ENCODE results near the gene DES.
"Not testable (repeated sequence)": the region's sequence is repeated elsewhere in the genome, so short reads cannot be mapped to it uniquely, and the experiment has no call there.

Gene DES

GRCh38 chr2:219402665-219403515, 15.3 kb upstream of the DES start:
- Histone ChIP-seq H3K9me3 (replicated peaks; ENCODE audit: low read length) (no peaks in the 10 kb centered on the region), H3K36me3 (ENCODE audit: insufficient read depth, low read length) (no peaks in the 10 kb centered on the region), H3K27me3 (ENCODE audit: control insufficient read depth, insufficient read depth, low read length) (no peaks in the 10 kb centered on the region), H3K9ac (ENCODE audit: low read depth, low read length) (no peak overlapping the region), H3K4me1 (ENCODE audit: control insufficient read depth, insufficient read depth, low read length) (peaks cover 50% of the 10 kb centered on the region), H3K4me3 (ENCODE audit: low read length) (no peak overlapping the region), H3K4me2 (ENCODE audit: low read length) (no peak overlapping the region)

DNA sequence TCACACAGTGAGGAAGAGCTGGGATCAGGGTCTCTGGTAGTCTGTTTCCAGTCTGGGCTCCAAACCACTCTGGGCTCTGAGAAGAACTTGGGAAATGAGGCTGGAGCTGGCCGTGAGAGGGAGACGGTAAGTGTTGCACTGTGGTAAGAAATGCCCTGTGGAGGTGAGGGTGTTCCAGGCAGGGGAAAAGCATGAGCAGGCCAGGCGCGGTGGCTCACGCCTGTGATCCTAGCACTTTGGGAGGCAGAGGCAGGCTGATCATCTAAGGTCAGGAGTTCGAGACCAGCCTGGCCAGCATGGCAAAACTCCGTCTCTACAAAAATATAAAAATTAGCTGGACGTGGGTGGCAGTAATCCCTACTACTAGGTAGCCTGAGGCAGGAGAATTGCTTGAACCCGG, 14.3 kb upstream of the DES start:
- Histone ChIP-seq H3K4me1 (ENCODE audit: control insufficient read depth, insufficient read depth, low read length) (peaks cover 44% of the 10 kb centered on the region), H3K27me3 (ENCODE audit: control insufficient read depth, insufficient read depth, low read length) (no peaks in the 10 kb centered on the region)

GRCh38 chr2:219404291-219404910, 13.8 kb upstream of the DES start:
- Histone ChIP-seq H3K4me3 (ENCODE audit: low read length) (no peak overlapping the region), H3K36me3 (ENCODE audit: insufficient read depth, low read length) (no peaks in the 10 kb centered on the region), H3K4me1 (ENCODE audit: control insufficient read depth, insufficient read depth, low read length) (peaks cover 39% of the 10 kb centered on the region), H3K4me2 (ENCODE audit: low read length) (peak overlapping the region; percentile 38), H3K27me3 (ENCODE audit: control insufficient read depth, insufficient read depth, low read length) (no peaks in the 10 kb centered on the region), H3K9me3 (replicated peaks; ENCODE audit: low read length) (no peaks in the 10 kb centered on the region), H3K9ac (ENCODE audit: low read depth, low read length) (peak overlapping the region; percentile 67)

More for the DNA sequence above, 14.3 kb upstream of the DES start:
- Histone ChIP-seq H3K9me3 (replicated peaks; ENCODE audit: low read length) (no peaks in the 10 kb centered on the region), H3K9ac (ENCODE audit: low read depth, low read length) (no peak overlapping the region), H3K4me2 (ENCODE audit: low read length) (no peak overlapping the region), H3K4me3 (ENCODE audit: low read length) (no peak overlapping the region), H3K36me3 (ENCODE audit: insufficient read depth, low read length) (no peaks in the 10 kb centered on the region)

- peaks cover 39% of the 10 kb centered on the region for H3K4me1 ChIP-seq (ENCODE audit: control insufficient read depth, insufficient read depth, low read length)
- peak overlapping the region; percentile 67 for H3K9ac ChIP-seq (ENCODE audit: low read depth, low read length)
- H3K27me3 ChIP-seq (ENCODE audit: control insufficient read depth, insufficient read depth, low read length), result no peaks in the 10 kb centered on the region
These were observed 13.2 kb upstream of the DES start for GRCh38 chr2:219404954-219405353.

DNA sequence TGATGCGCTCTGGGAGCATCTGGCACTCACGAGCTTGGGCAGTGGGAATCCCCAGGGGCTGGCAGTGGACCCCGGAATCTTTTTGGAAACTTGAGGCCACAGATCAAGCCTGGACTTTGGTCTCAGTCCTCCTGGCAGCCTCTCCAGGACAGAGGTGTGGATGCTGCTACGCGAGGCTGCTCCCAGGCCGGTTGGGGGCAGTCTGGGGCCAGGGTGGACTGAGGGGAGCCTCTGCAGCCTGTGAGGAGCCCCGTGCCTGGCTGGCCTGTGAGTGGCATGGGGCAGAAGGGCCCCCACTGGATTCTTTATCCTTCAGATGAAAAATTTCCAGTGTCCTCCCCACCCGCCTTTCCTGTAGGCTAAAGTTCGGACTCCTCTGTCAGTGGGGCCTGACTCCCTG, 12.7 kb upstream of the DES start:
- no peaks in the 10 kb centered on the region for H3K9me3 ChIP-seq (replicated peaks; ENCODE audit: low read length)
- H3K4me2 ChIP-seq (ENCODE audit: low read length), result no peak overlapping the region
- H3K4me1 ChIP-seq (ENCODE audit: control insufficient read depth, insufficient read depth, low read length), result peaks cover 39% of the 10 kb centered on the region
- peak overlapping the region; percentile 67 for H3K9ac ChIP-seq (ENCODE audit: low read depth, low read length)
- no peaks in the 10 kb centered on the region for H3K36me3 ChIP-seq (ENCODE audit: insufficient read depth, low read length)
- no peaks in the 10 kb centered on the region for H3K27me3 ChIP-seq (ENCODE audit: control insufficient read depth, insufficient read depth, low read length)
- no peak overlapping the region for H3K4me3 ChIP-seq (ENCODE audit: low read length)

More at GRCh38 chr2:219404954-219405353, 13.2 kb upstream of the DES start:
- Histone ChIP-seq H3K36me3 (ENCODE audit: insufficient read depth, low read length) (no peaks in the 10 kb centered on the region), H3K4me3 (ENCODE audit: low read length) (no peak overlapping the region), H3K4me2 (ENCODE audit: low read length) (peak overlapping the region; percentile 38), H3K9me3 (replicated peaks; ENCODE audit: low read length) (no peaks in the 10 kb centered on the region)

- peaks cover 39% of the 10 kb centered on the region for H3K4me1 ChIP-seq (ENCODE audit: control insufficient read depth, insufficient read depth, low read length)
- no peaks in the 10 kb centered on the region for H3K9me3 ChIP-seq (replicated peaks; ENCODE audit: low read length)
- H3K4me2 ChIP-seq (ENCODE audit: low read length), result peak overlapping the region; percentile 56
- H3K9ac ChIP-seq (ENCODE audit: low read depth, low read length), result peak overlapping the region; percentile 67
- no peaks in the 10 kb centered on the region for H3K36me3 ChIP-seq (ENCODE audit: insufficient read depth, low read length)
- H3K4me3 ChIP-seq (ENCODE audit: low read length), result peak overlapping the region; percentile 20
- no peaks in the 10 kb centered on the region for H3K27me3 ChIP-seq (ENCODE audit: control insufficient read depth, insufficient read depth, low read length)
These were observed 12.0 kb upstream of the DES start for GRCh38 chr2:219405958-219406860.

GRCh38 chr2:219406861-219407230, 11.3 kb upstream of the DES start:
- peaks cover 39% of the 10 kb centered on the region for H3K4me1 ChIP-seq (ENCODE audit: control insufficient read depth, insufficient read depth, low read length)
- peak overlapping the region; percentile 61 for H3K9ac ChIP-seq (ENCODE audit: low read depth, low read length)
- no peaks in the 10 kb centered on the region for H3K27me3 ChIP-seq (ENCODE audit: control insufficient read depth, insufficient read depth, low read length)
- peak overlapping the region; percentile 56 for H3K4me2 ChIP-seq (ENCODE audit: low read length)
- H3K36me3 ChIP-seq (ENCODE audit: insufficient read depth, low read length), result no peaks in the 10 kb centered on the region
- no peaks in the 10 kb centered on the region for H3K9me3 ChIP-seq (replicated peaks; ENCODE audit: low read length)
- peak overlapping the region; percentile 20 for H3K4me3 ChIP-seq (ENCODE audit: low read length)

- H3K4me1 ChIP-seq (ENCODE audit: control insufficient read depth, insufficient read depth, low read length), result peaks cover 39% of the 10 kb centered on the region
- not testable (repeated sequence) for H3K4me3 ChIP-seq (ENCODE audit: low read length); H3K4me2 ChIP-seq (ENCODE audit: low read length)
These were observed 10.8 kb upstream of the DES start for GRCh38 chr2:219407343-219407742.

GRCh38 chr2:219408204-219408603, 10.0 kb upstream of the DES start:
- peaks cover 37% of the 10 kb centered on the region for H3K4me1 ChIP-seq (ENCODE audit: control insufficient read depth, insufficient read depth, low read length)
- H3K4me3 ChIP-seq (ENCODE audit: low read length), result no peak overlapping the region
- no peaks in the 10 kb centered on the region for H3K27me3 ChIP-seq (ENCODE audit: control insufficient read depth, insufficient read depth, low read length)
- H3K36me3 ChIP-seq (ENCODE audit: insufficient read depth, low read length), result no peaks in the 10 kb centered on the region
- no peak overlapping the region for H3K4me2 ChIP-seq (ENCODE audit: low read length)
- H3K9me3 ChIP-seq (replicated peaks; ENCODE audit: low read length), result no peaks in the 10 kb centered on the region
- no peak overlapping the region for H3K9ac ChIP-seq (ENCODE audit: low read depth, low read length)

More at GRCh38 chr2:219407343-219407742, 10.8 kb upstream of the DES start:
- not testable (repeated sequence) for H3K27me3 ChIP-seq (ENCODE audit: control insufficient read depth, insufficient read depth, low read length); H3K9me3 ChIP-seq (replicated peaks; ENCODE audit: low read length); H3K36me3 ChIP-seq (ENCODE audit: insufficient read depth, low read length); H3K9ac ChIP-seq (ENCODE audit: low read depth, low read length)

- Histone ChIP-seq H3K4me3 (ENCODE audit: low read length) (no peak overlapping the region), H3K4me2 (ENCODE audit: low read length) (no peak overlapping the region), H3K9ac (ENCODE audit: low read depth, low read length) (no peak overlapping the region), H3K27me3 (ENCODE audit: control insufficient read depth, insufficient read depth, low read length) (no peaks in the 10 kb centered on the region), H3K36me3 (ENCODE audit: insufficient read depth, low read length) (no peaks in the 10 kb centered on the region), H3K4me1 (ENCODE audit: control insufficient read depth, insufficient read depth, low read length) (peaks cover 37% of the 10 kb centered on the region), H3K9me3 (replicated peaks; ENCODE audit: low read length) (no peaks in the 10 kb centered on the region)
These were observed 9.5 kb upstream of the DES start for GRCh38 chr2:219408631-219409030.

GRCh38 chr2:219409619-219410018, 8.6 kb upstream of the DES start:
- no peak overlapping the region for H3K9ac ChIP-seq (ENCODE audit: low read depth, low read length)
- H3K4me3 ChIP-seq (ENCODE audit: low read length), result no peak overlapping the region
- no peak overlapping the region for H3K4me2 ChIP-seq (ENCODE audit: low read length)
- H3K4me1 ChIP-seq (ENCODE audit: control insufficient read depth, insufficient read depth, low read length), result peaks cover 32% of the 10 kb centered on the region
- H3K27me3 ChIP-seq (ENCODE audit: control insufficient read depth, insufficient read depth, low read length), result no peaks in the 10 kb centered on the region
- no peaks in the 10 kb centered on the region for H3K36me3 ChIP-seq (ENCODE audit: insufficient read depth, low read length)
- H3K9me3 ChIP-seq (replicated peaks; ENCODE audit: low read length), result no peaks in the 10 kb centered on the region
